Activated naive CD4-positive, alpha-beta T cell treated with anti-CD3 and anti-CD28 coated beads, Interleukin-2, amount 50 U/mL, for 24 hours (primary cell): ENCODE measurements around the gene S100A12.

Experiments used
- H3K27ac Mint-ChIP-seq: one replicate; pipeline ENCODE4 v1.8.0; 2021; ENCODE audit warnings: mild to moderate bottlenecking, mixed read lengths
- H3K27me3 Mint-ChIP-seq: one replicate; pipeline ENCODE4 v1.8.0; 2021; ENCODE audit warnings: mixed read lengths
- H3K36me3 Mint-ChIP-seq: one replicate; pipeline ENCODE4 v1.8.0; 2021; ENCODE audit warnings: mixed read lengths
- H3K4me1 Mint-ChIP-seq: one replicate; pipeline ENCODE4 v1.8.0; 2021; ENCODE audit warnings: mixed read lengths
- H3K4me3 Mint-ChIP-seq: one replicate; pipeline ENCODE4 v1.8.0; 2021; ENCODE audit warnings: mild to moderate bottlenecking, mixed read lengths
- H3K9me3 Mint-ChIP-seq: one replicate; pipeline ENCODE4 v1.8.0; 2021; ENCODE audit warnings: mixed read lengths

S100A12 gene

DNA sequence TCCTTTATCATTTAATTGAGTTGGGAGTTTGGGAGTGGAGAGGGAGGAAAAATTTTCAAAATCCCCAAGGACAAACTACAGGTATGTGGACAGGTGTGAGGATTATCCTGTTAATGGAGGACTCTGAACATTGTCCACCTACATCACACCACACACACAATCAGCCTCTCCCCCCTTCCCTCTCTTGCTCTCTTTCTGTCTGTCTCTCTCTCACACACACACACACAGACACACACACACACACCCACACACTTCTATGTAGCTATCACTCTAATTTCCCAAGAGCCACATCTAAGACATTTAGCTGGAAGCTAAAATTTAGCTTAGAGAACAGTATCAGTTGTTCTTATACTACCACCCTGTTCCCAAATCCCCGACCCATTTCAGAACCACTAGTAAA, 14.0 kb upstream of the S100A12 start:
- H3K27ac Mint-ChIP-seq: no peak overlapping the region
- H3K4me1 Mint-ChIP-seq: no peaks in the 10 kb centered on the region
- no peak overlapping the region for H3K4me3 Mint-ChIP-seq
- peaks cover 3% of the 10 kb centered on the region for H3K27me3 Mint-ChIP-seq
- H3K9me3 Mint-ChIP-seq: no peaks in the 10 kb centered on the region
- no peaks in the 10 kb centered on the region for H3K36me3 Mint-ChIP-seq

DNA sequence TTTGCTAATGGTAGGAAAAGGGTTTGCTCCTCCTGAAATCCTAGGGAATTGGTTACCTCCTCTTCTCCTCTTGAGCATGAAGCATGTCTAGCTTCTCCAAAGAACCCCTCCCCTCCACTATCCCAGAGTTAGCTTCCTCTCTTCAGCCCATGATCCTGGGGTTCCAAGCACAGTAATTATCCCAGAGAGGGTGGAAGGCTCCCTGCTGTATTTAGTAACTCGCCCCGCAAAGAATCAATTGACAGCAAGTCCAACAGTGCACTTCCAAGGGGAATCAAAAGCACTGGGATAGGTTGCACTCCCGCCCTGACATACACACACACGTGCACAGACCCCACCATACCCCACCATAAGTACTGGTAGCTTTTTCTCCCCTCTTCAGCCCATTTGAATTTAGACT, 12.4 kb upstream of the S100A12 start:
- H3K36me3 Mint-ChIP-seq: no peaks in the 10 kb centered on the region
- H3K9me3 Mint-ChIP-seq: no peaks in the 10 kb centered on the region
- H3K27ac Mint-ChIP-seq: no peak overlapping the region
- no peak overlapping the region for H3K4me3 Mint-ChIP-seq
- H3K27me3 Mint-ChIP-seq: peaks cover 5% of the 10 kb centered on the region
- no peaks in the 10 kb centered on the region for H3K4me1 Mint-ChIP-seq

DNA sequence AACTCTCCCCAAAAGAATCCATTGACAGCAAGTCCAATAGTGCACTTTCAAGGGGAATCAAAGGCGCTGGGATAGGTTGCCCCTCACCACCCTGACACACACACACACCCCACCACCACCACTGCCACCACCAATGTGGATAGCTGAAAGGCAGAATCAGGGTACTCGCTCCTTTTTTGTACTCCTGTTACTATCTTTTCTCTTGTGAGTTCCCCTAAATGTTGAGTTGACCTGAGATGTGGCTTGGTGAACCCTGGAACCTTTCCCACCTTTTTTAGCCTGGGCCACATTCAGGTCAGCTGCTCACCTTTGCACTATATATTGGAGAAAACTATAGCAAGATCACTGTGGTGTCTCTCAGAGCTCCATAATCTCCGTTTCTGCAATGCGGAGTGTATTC, 11.6 kb upstream of the S100A12 start:
- peaks cover 8% of the 10 kb centered on the region for H3K9me3 Mint-ChIP-seq
- H3K4me3 Mint-ChIP-seq: no peak overlapping the region
- H3K36me3 Mint-ChIP-seq: no peaks in the 10 kb centered on the region
- peaks cover 10% of the 10 kb centered on the region for H3K27me3 Mint-ChIP-seq
- H3K27ac Mint-ChIP-seq: no peak overlapping the region
- H3K4me1 Mint-ChIP-seq: no peaks in the 10 kb centered on the region

DNA sequence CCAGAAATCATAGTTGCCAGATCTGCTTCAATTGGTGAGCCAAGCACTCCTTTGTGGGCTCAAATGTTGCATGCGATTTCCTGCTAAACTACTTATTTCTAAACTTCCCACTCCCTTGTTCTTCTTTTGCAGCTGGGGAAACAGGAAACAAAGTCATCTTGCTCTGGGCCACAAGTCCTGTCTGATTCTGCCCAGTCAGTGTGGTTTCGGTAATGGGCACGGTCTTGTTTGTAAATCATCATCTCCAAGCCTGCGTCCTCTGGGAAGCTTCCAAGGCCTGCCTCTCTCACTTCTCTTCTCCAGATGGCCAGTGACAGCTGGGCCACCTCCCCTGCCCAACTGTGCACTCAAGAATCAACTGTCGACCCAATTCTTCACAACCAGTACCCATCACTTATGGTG, 11.1 kb upstream of the S100A12 start:
- H3K4me1 Mint-ChIP-seq: no peaks in the 10 kb centered on the region
- peaks cover 12% of the 10 kb centered on the region for H3K9me3 Mint-ChIP-seq

DNA sequence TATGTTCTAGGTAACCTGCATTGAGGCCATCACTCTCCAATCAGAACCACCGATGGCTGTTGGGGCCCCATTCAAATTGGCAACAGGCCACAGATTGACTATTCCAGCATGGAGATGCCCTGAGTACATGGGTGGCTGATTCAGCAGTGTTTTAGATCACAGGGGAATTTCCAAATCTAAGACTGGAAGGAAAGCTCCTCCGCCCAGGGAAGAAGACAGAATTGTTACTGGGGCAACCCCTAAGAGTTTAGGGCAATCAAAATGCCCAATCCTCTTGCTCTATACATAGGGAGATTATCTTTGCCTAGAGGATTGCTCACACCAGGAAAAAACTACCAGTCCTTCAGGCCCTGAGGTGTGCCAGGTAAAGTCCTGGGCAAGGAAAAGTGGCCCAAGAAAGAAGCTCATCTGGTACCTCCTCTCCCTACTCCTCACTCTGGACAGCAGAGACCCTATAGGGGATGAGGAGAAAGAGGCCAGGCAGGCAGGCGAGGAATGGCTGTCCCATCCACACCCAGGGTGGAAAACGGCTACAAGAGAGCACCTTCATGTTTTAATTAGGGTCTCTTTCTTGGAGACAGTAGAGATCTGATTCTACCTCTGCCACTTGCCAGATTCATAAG, 9.6 kb upstream of the S100A12 start:
- H3K4me3 Mint-ChIP-seq: no peak overlapping the region
- peaks cover 2% of the 10 kb centered on the region for H3K36me3 Mint-ChIP-seq
- H3K27ac Mint-ChIP-seq: no peak overlapping the region
- H3K9me3 Mint-ChIP-seq: peaks cover 18% of the 10 kb centered on the region
- no peaks in the 10 kb centered on the region for H3K4me1 Mint-ChIP-seq
- peaks cover 15% of the 10 kb centered on the region for H3K27me3 Mint-ChIP-seq

More for the DNA sequence above, 11.1 kb upstream of the S100A12 start:
- peak overlapping the region; percentile 41 for H3K27ac Mint-ChIP-seq
- no peak overlapping the region for H3K4me3 Mint-ChIP-seq
- H3K27me3 Mint-ChIP-seq: peaks cover 11% of the 10 kb centered on the region
- H3K36me3 Mint-ChIP-seq: no peaks in the 10 kb centered on the region

DNA sequence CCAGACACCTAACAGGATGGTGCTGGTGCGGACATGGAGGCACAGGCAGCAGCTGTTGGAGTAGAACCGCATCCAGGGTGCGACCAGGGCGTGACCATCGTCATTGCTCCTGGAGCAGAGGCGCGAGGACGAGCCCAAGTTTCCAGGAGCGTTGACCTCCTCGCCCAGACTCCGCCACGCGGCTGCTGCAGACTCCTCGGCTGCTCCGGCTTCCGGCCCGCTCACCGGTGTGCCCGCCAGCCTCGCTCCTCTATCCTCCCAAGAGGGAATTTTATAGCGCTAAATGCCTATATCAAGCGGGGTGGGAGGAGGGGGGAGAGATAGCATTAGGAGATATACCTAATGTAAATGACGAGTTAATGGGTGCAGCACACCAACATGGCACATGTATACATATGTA, 5.3 kb upstream of the S100A12 start:
- H3K36me3 Mint-ChIP-seq: peaks cover 2% of the 10 kb centered on the region
- H3K9me3 Mint-ChIP-seq: peaks cover 18% of the 10 kb centered on the region
- H3K4me3 Mint-ChIP-seq: no peak overlapping the region
- peaks cover 27% of the 10 kb centered on the region for H3K27me3 Mint-ChIP-seq
- no peak overlapping the region for H3K27ac Mint-ChIP-seq
- H3K4me1 Mint-ChIP-seq: no peaks in the 10 kb centered on the region

DNA sequence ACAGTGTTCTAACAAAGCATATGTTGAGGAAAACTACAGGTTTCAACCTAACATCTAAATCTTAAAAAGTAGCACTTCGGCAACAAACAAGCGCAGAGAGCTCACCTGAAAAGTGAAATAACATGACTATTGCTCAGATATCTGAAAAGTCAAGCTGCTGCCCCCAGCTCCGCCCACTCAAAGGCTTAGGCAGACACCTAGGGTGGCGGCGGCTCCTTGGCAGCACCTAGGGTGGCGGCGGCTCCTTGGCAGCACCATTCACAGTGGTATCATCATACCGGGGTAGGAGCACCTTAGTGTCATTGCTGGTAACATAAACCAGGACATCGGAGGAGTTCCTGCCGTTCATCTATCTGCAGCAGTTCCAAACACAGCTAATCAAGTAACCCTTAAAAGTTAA, 4.2 kb upstream of the S100A12 start:
- Mint-ChIP-seq H3K27me3 (peaks cover 27% of the 10 kb centered on the region), H3K4me3 (no peak overlapping the region)

DNA sequence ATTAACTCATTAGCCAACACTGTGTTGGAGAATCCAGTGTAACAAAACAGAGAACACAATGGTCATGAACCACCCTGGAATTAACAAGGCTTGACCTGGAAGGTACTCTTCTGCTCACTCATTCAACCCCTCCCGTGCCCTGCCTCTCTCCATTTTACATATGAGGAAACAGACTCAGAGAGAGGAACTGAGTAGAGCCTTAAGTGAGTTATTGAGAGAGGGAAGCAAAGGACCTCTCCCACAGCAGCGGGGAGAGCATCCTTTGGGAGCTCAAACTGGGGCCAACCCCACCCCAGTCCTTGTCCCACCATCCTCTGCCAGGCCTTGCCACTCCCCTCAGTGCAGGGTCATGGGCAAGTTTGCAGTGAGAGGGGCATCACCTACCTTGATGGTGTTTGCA, 1.4 kb downstream of the S100A12 start:
- Mint-ChIP-seq H3K36me3 (no peaks in the 10 kb centered on the region), H3K9me3 (no peaks in the 10 kb centered on the region), H3K4me1 (no peaks in the 10 kb centered on the region), H3K27me3 (peaks cover 17% of the 10 kb centered on the region), H3K27ac (no peak overlapping the region), H3K4me3 (no peak overlapping the region)

More for the DNA sequence above, 4.2 kb upstream of the S100A12 start:
- Mint-ChIP-seq H3K36me3 (peaks cover 2% of the 10 kb centered on the region), H3K27ac (no peak overlapping the region), H3K4me1 (no peaks in the 10 kb centered on the region), H3K9me3 (peaks cover 18% of the 10 kb centered on the region)

DNA sequence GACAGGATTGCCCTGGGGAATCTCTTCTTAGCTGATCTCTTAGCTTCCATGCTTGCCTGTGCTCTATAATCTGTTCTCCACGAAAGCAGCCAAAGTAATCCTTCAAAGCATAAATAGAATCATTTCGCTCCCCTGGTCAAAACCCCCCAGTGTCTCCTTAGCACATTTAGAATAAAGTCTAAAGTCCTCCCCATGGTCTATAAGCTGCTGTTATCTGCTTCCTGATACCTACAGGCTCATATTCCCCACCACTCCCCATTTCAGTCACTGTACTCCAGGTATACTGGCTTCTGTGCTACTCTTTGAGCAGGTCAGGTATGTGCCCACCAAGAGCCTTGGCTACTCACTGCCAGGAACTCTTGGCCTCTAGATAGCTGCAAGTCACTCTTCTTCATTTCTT, 2.9 kb downstream of the S100A12 start:
- Mint-ChIP-seq H3K27ac (no peak overlapping the region), H3K27me3 (peaks cover 12% of the 10 kb centered on the region), H3K4me3 (no peak overlapping the region), H3K36me3 (no peaks in the 10 kb centered on the region), H3K9me3 (no peaks in the 10 kb centered on the region), H3K4me1 (no peaks in the 10 kb centered on the region)

DNA sequence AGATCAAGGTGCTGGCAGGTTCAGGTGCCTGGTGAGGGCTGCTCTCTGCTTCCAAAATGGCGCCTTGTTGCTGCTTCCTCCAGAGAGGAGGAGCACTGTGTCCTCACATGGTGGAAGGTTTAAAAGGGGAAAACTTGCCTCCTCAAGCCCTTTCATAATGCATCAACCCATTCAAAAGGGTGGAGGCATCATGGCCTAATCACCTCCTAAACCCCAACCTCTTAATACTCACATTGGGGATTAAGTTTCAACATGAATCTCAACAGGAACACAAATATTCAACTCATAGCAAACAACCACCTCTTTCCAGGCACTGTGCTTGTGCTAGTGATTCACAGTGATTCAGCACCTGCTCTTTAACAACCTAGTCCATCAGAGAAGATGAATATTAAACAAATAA, 4.2 kb downstream of the S100A12 start:
- no peak overlapping the region for H3K27ac Mint-ChIP-seq
- H3K9me3 Mint-ChIP-seq: no peaks in the 10 kb centered on the region
- peaks cover 5% of the 10 kb centered on the region for H3K27me3 Mint-ChIP-seq
- no peaks in the 10 kb centered on the region for H3K4me1 Mint-ChIP-seq
- H3K36me3 Mint-ChIP-seq: no peaks in the 10 kb centered on the region
- H3K4me3 Mint-ChIP-seq: no peak overlapping the region

DNA sequence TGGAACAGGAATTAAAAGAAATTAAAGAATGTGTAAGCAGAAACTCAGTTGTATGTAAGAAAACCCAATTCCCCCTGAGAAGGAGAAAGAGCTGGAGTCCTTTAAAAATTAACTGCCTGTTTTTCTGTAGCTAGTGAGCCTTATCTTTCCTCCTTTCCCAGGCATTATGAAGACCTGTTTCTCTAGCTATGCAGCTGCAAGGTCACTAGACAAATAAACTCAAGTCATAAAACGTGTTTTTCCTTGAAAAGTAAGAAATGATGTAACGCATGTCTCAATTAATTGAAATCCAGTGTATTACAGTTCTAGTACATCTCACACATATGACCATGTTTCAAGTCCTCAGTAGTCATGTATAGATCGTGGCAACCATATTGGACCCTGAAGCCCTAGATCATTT, 5.3 kb downstream of the S100A12 start:
- Mint-ChIP-seq H3K9me3 (no peaks in the 10 kb centered on the region), H3K27me3 (peaks cover 5% of the 10 kb centered on the region), H3K4me1 (no peaks in the 10 kb centered on the region), H3K27ac (no peak overlapping the region), H3K36me3 (no peaks in the 10 kb centered on the region), H3K4me3 (no peak overlapping the region)

DNA sequence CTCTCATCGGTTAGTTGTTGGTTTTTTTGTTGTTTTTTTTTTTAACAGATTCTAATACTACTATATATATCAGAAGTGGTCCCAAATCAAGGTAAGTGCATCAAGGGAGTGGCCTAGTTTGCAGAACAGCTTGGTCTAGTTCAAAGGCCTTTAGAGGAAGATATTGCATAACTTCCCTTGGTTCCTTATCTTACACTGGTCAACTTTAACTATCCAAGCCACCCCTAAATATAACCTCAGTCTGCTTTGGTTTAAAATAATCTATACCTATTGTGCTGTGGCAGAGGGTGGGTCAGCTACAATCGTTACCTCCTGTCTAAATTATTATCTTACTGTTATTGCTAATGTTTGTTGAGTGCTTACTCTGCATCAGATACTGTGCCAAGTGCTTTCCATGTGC, 6.9 kb downstream of the S100A12 start:
- H3K4me3 Mint-ChIP-seq: no peak overlapping the region
- no peaks in the 10 kb centered on the region for H3K9me3 Mint-ChIP-seq
- H3K36me3 Mint-ChIP-seq: no peaks in the 10 kb centered on the region
- no peaks in the 10 kb centered on the region for H3K4me1 Mint-ChIP-seq
- H3K27me3 Mint-ChIP-seq: peaks cover 5% of the 10 kb centered on the region
- no peak overlapping the region for H3K27ac Mint-ChIP-seq

DNA sequence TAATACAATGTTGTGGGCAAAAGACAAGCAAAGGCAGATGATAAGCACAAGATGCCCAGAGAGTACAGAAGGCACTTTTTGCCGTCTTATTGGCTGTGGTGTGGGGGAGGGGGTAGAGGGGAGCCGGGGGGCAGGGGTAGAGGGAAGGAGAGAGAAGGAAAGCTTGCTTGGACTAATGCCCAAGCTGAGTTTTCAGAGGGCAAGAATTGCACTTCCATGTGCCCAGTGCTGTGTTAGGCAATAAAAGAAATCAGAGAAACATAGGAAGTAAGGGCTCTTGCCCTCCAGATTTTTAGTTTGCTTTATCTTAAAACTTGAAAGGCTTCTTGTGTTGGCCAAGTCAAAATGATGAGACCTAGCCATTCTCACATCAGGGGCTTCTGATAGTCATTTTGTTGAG, 8.3 kb downstream of the S100A12 start:
- Mint-ChIP-seq H3K27me3 (peaks cover 2% of the 10 kb centered on the region), H3K27ac (no peak overlapping the region), H3K4me3 (no peak overlapping the region), H3K9me3 (no peaks in the 10 kb centered on the region), H3K36me3 (no peaks in the 10 kb centered on the region), H3K4me1 (no peaks in the 10 kb centered on the region)

DNA sequence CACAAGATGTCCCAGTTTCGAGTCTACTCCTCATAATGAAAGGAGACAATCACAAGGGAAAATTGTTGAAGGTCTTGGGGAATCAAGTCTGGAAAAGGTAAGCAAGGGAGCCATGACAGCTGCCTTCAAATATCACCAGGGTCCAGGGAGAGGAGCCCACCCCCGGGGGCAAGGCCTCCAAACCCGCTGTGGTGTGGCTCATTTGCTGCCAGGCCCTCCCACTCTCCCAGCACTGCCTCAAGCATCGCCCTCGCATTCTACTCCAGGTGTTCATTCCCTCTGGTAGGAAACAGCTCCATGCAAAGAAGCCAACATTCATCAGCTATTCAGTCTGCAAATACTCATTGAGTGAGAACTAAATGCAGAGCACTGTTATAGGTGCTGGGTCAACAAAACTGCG, 9.2 kb downstream of the S100A12 start:
- Mint-ChIP-seq H3K4me1 (no peaks in the 10 kb centered on the region), H3K4me3 (no peak overlapping the region), H3K27me3 (no peaks in the 10 kb centered on the region), H3K9me3 (no peaks in the 10 kb centered on the region), H3K36me3 (no peaks in the 10 kb centered on the region), H3K27ac (no peak overlapping the region)

DNA sequence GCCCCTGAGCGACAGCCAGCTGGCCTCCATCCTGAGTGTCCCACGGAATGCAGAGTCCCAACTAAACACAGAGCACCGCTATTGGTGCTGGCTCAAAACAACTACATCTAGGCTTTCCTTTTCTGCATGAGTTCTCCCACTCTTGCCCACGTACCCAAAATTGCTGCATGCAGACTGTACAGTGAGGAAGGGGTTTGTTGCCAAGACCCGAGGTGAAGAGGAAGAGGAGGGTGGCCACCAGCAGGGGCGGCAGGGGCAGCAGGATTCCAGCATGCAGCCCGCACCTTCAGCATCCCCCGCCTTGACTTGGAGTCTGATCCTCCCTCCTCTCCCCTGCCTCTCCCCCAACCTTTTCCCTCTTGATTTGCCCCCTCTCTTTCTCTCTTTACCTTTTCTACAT, 9.7 kb downstream of the S100A12 start:
- no peak overlapping the region for H3K4me3 Mint-ChIP-seq
- H3K27me3 Mint-ChIP-seq: no peaks in the 10 kb centered on the region
- H3K27ac Mint-ChIP-seq: no peak overlapping the region
- no peaks in the 10 kb centered on the region for H3K9me3 Mint-ChIP-seq
- no peaks in the 10 kb centered on the region for H3K4me1 Mint-ChIP-seq
- no peaks in the 10 kb centered on the region for H3K36me3 Mint-ChIP-seq

DNA sequence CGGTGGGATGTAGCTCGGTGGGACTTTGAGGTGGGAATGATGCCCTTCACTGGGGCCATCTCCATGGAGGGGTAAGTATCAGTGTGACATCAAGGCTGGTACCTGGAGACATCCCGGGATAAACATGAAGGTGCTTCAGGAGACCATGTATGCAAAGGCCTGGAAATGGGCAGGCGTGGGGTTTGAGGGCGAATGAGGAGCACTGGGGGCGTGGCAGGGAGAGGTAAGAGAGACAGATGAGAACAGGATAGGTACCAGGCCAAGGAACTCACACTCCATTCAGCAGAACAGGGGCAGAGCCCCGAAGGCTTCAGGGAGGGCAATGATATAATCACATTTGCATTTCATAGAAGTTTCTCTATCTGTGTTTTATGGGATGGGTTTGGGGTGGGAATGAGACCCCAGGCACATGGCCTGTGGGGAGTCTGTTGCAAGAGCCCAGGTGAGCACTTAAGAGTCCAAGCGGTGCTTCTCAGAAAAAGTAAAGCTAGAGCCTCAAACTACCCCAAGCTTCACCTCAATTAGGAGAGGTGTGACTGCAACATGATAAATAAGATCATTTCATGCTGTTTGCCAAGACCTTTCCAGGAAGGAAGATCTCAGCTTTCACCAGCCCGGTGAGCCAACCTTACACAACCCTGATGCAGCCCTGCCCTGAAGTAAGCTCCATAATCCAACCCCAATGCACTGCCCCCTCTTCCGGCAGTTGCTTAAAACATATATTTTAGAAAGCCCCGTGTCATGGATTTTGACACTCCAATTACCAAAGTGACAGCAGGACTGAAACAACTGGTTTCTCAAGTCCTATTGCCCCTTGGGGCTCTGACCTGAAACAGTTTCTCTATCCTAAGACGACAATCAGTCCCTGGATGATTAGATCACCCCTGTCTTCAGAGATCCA, 10.4 kb downstream of the S100A12 start:
- Mint-ChIP-seq H3K27ac (no peak overlapping the region), H3K4me3 (no peak overlapping the region), H3K4me1 (no peaks in the 10 kb centered on the region), H3K9me3 (no peaks in the 10 kb centered on the region), H3K27me3 (no peaks in the 10 kb centered on the region), H3K36me3 (no peaks in the 10 kb centered on the region)
